HepG2 (cell line): Measurements from ENCODE around the gene CAMTA1. TPM values are rescaled to one million over a fixed set of nuclear protein-coding genes. Genes with fewer than 3 reads are reported as not detected.

ENCODE experiments used
- ATAC-seq: fragments of 200-7000 bp; cut with Tn5 transposase; 3 replicates; pipeline ENCODE4 v1.9.1; 2020; ENCODE audit warnings: mild to moderate bottlenecking, moderate library complexity
- BruUV-seq: library from RNA; stranded (reverse); fragments of 400-500 nt; replicated peaks from 2 replicates; lab custom pipeline; 2021; lab: Mats Ljungman, UMichigan
- CTCF ChIA-PET: fragments of 300-600 bp; formaldehyde crosslinking; extraction: SDS; loops from one replicate; lab custom pipeline; 2021; ENCODE audit warnings: low total read pairs, inconsistent platforms, low intra/inter-chr PET ratio; lab: Yijun Ruan, JAX
- POLR2A ChIA-PET: fragments of 350-600 bp; sonication (Branson Sonifier 250); formaldehyde crosslinking; loops from one replicate; lab custom pipeline; 2020; ENCODE audit warnings: antibody characterized with exemption, inconsistent platforms; lab: Yijun Ruan, JAX
- DNase-seq: peaks from one replicate; pipeline ENCODE4 v3.0.0-alpha.2; 2015; ENCODE audit warnings: low spot score
- FAIRE-seq: peaks from 3 replicates; lab custom pipeline; 2011; peaks lifted over from hg19 to GRCh38; lab: Jason Lieb, UNC
- H2AFZ ChIP-seq: one replicate; pipeline ENCODE4 v1.6.1; 2011; ENCODE audit warnings: low read length, inconsistent platforms
- H3K27ac ChIP-seq: fragments of 300-600 bp; 3 replicates; pipeline ENCODE4 v1.8.0; 2011; ENCODE audit warnings: mixed run types, mild to moderate bottlenecking, mixed read lengths, low read length, inconsistent platforms; ENCODE audit not compliant: insufficient read depth; ENCODE audit errors: extremely low read length
- H3K27me3 ChIP-seq, 2 experiments: fragments of 200-600 bp in 1 of 2; 2 replicates in 1 of 2; 3 replicates in 1 of 2; pipeline versions ENCODE4 v1.6.0 to v1.8.0; 2011; ENCODE audit warnings: low read length in 2 of 2, mild to moderate bottlenecking in 2 of 2, moderate library complexity in 2 of 2, inconsistent platforms in 1 of 2; ENCODE audit not compliant: insufficient read depth in 2 of 2, control insufficient read depth in 1 of 2
- H3K36me3 ChIP-seq, 2 experiments: fragments of 200-600 bp in 1 of 2; replicated peaks in 1 of 2; 2 replicates in 1 of 2; 3 replicates in 1 of 2; pipeline versions ENCODE4 v1.5.1 to v1.8.0; 2011; ENCODE audit warnings: low read length in 2 of 2, inconsistent platforms in 1 of 2; ENCODE audit not compliant: insufficient read depth in 2 of 2, control insufficient read depth in 1 of 2
- H3K4me1 ChIP-seq: 2 replicates; pipeline ENCODE4 v1.5.1; 2012; ENCODE audit warnings: low read length, inconsistent platforms; ENCODE audit not compliant: insufficient read depth
- H3K4me2 ChIP-seq: 2 replicates; pipeline ENCODE4 v1.6.0; 2011; ENCODE audit warnings: low read depth, low read length, inconsistent platforms
- H3K4me3 ChIP-seq, 3 experiments: fragments of 200-600 bp in 1 of 3; sonication (generic), shearing (Covaris generic) in 1 of 3; replicated peaks in 1 of 3; 2 replicates each; pipeline ENCODE4 v1.5.1; 2011 to 2016; ENCODE audit warnings: low read length in 3 of 3, inconsistent platforms in 2 of 3, low read depth in 2 of 3, mild to moderate bottlenecking in 2 of 3, control low read depth in 1 of 3, mixed read lengths in 1 of 3; ENCODE audit not compliant: insufficient read depth in 1 of 3
- H3K79me2 ChIP-seq: one replicate; pipeline ENCODE4 v1.6.1; 2011; ENCODE audit warnings: low read length, inconsistent platforms; ENCODE audit not compliant: insufficient read depth
- H3K9ac ChIP-seq: 2 replicates; pipeline ENCODE4 v1.6.0; 2011; ENCODE audit warnings: mild to moderate bottlenecking, low read depth, low read length, inconsistent platforms; ENCODE audit not compliant: insufficient read depth
- H3K9me3 ChIP-seq: 2 replicates; pipeline ENCODE4 v1.5.1; 2012; ENCODE audit warnings: mild to moderate bottlenecking, low read length
- H4K20me1 ChIP-seq: 2 replicates; pipeline ENCODE4 v1.6.0; 2011; ENCODE audit warnings: inconsistent platforms, mild to moderate bottlenecking, low read length, moderate library complexity; ENCODE audit not compliant: insufficient read depth
- GPN1 ChIP-seq: sonication (generic); formaldehyde crosslinking; IDR thresholded peaks from 2 replicates; pipeline ENCODE4 v1.5.1; 2020; ENCODE audit warnings: missing genetic modification reagents, borderline replicate concordance
- KLF6 ChIP-seq: IDR thresholded peaks from 2 replicates; pipeline ENCODE4 v1.8.0; 2016; ENCODE audit warnings: missing biosample characterization, missing genetic modification reagents
- NFE2L2 ChIP-seq: fragments of 150-350 bp; IDR thresholded peaks from 2 replicates; pipeline ENCODE4 v1.6.1; 2014; ENCODE audit warnings: low read length
- RARA ChIP-seq: IDR thresholded peaks from 2 replicates; pipeline ENCODE4 v1.6.1; 2016; ENCODE audit warnings: missing genetic modification reagents, missing compliant biosample characterization
- REXO4 ChIP-seq: sonication (generic); formaldehyde crosslinking; IDR thresholded peaks from 2 replicates; pipeline ENCODE4 v1.8.0; 2022; ENCODE audit warnings: missing genetic modification reagents, mild to moderate bottlenecking, borderline replicate concordance
- ZNF12 ChIP-seq: sonication (generic); formaldehyde crosslinking; IDR thresholded peaks from 2 replicates; pipeline ENCODE4 v1.5.0; 2020; ENCODE audit warnings: missing genetic modification reagents
- ZNF230 ChIP-seq: sonication (generic); formaldehyde crosslinking; IDR thresholded peaks from 2 replicates; pipeline ENCODE4 v1.4.0; 2020; ENCODE audit warnings: mild to moderate bottlenecking, missing genetic modification reagents
- ZNF616 ChIP-seq: sonication (generic); formaldehyde crosslinking; IDR thresholded peaks from 2 replicates; pipeline ENCODE4 v1.5.0; 2020; ENCODE audit warnings: low read depth, mild to moderate bottlenecking, missing genetic modification reagents
- WGBS: methylation state at CpG from one replicate; pipeline ENCODE4 v1.1.6; 2017; ENCODE audit warnings: low lambda C conversion rate; 5-methylcytosine and 5-hydroxymethylcytosine counted together
- in situ Hi-C: cut with HindIII; loops from 2 replicates; pipeline ENCODE4 v1.10.0; 2017; ENCODE audit warnings: low pct_unique_long_range_greater_than_20kb; ENCODE audit not compliant: extremely low pct_ligation_motif_present
- intact Hi-C: fragments of 100-400 bp; cut with micrococcal nuclease; formaldehyde crosslinking; loops from one replicate; pipeline ENCODE4 v1.10.0; 2022; ENCODE audit not compliant: unreplicated experiment
- polyA plus RNA-seq, 8 experiments: library from polyadenylated mRNA; depleted of rRNA in 3 of 8; stranded (reverse) in 7 of 8; unstranded in 1 of 8; fragments of >200 nt; fragmentation: Illumina TruSeq in 4 of 8; extraction: Trizol in 4 of 8; gene quantifications; 2 replicates each; pipeline versions ENCODE4 v1.2.1 to v1.2.3, GENCODE V29; 2011 to 2016; ENCODE audit warnings: low read depth in 4 of 8, missing spikeins in 1 of 8, mixed read lengths in 1 of 8; ENCODE audit not compliant: insufficient read depth in 1 of 8
- total RNA-seq, 5 experiments: library from RNA; depleted of rRNA; stranded (reverse); fragments of >200 nt; fragmentation: Illumina TruSeq; extraction: Trizol; gene quantifications; 2 replicates each; pipeline ENCODE4 v1.2.3, GENCODE V29; 2016; ENCODE audit warnings: low read depth in 1 of 5
- TF ChIP-seq, protein P1 (sequence below): sonication (generic); formaldehyde crosslinking; IDR thresholded peaks from 2 replicates; pipeline ENCODE4 v1.5.0; 2020; ENCODE audit warnings: mild to moderate bottlenecking, missing genetic modification reagents
- TF ChIP-seq, protein P2 (sequence below): sonication (generic); formaldehyde crosslinking; conservative IDR thresholded peaks from 2 replicates; pipeline ENCODE4 v1.4.0; 2020; ENCODE audit warnings: missing genetic modification reagents

Gene CAMTA1
- total and polyA plus RNA-seq, 2 of the 13 experiments (the other 11 are each of a cell fraction or from before 2014, with no cell fraction given): 25.0 to 36.4 TPM

DNA sequence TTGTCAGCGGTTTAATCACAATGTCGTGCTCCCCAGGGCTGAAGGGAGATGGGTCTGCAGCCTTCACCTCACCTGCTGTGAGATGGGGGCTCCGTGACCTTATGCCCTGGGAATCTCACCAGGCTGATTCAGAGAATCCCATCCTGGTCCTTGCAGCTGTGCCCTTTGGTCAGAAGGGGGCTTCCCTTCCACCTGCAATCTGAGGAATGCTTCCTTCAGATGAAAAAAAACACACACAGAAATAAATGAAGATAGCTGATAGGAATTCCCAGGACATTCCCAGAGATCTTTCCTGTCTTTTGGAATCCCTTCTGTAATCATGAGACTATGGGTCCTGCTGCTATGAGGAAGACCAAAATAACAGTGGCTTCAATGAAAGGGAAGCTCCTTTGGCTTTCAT lies 858.8 kb downstream of the CAMTA1 start:
- in situ Hi-C loops: loop anchor here (10.0 to 25.0 kb wide), 2 partner anchors 409 to 582 kb away; no protein-coding TSS in a partner anchor
- CTCF ChIA-PET: no interaction called here
- no peaks in the 10 kb centered on the region for H4K20me1 ChIP-seq
- no peak overlapping the region for H3K9ac ChIP-seq
- no TSS peak for BruUV-seq
- no peak for ATAC-seq
- no peaks in the 10 kb centered on the region for H3K36me3 ChIP-seq
- no peak for DNase-seq
- no peak overlapping the region for H3K4me2 ChIP-seq
- no peak overlapping the region for H3K27ac ChIP-seq
- H3K27me3 ChIP-seq: peaks cover 6 to 32% of the 10 kb centered on the region in 2 experiments
- WGBS: 0% methylated on average over 2 of the region's 3 CpGs
- TF ChIP-seq RARA (CRISPR knock-in tag) (no peak), KLF6 (CRISPR knock-in tag) (no peak), REXO4 (CRISPR knock-in tag) (no peak), ZNF230 (no peak), GPN1 (no peak)
- H3K4me1 ChIP-seq: no peaks in the 10 kb centered on the region
- no peaks in the 10 kb centered on the region for H3K79me2 ChIP-seq
- POLR2A ChIA-PET: interaction anchor here (1.2 kb wide), 1 partner anchor 82 kb away, joined by 3 read pairs; no protein-coding TSS in a partner anchor
- intact Hi-C loops: no loop called here
- FAIRE-seq: no peak
- H2AFZ ChIP-seq: no peak overlapping the region
- no peak overlapping the region for H3K4me3 ChIP-seq
- H3K9me3 ChIP-seq: no peaks in the 10 kb centered on the region

DNA sequence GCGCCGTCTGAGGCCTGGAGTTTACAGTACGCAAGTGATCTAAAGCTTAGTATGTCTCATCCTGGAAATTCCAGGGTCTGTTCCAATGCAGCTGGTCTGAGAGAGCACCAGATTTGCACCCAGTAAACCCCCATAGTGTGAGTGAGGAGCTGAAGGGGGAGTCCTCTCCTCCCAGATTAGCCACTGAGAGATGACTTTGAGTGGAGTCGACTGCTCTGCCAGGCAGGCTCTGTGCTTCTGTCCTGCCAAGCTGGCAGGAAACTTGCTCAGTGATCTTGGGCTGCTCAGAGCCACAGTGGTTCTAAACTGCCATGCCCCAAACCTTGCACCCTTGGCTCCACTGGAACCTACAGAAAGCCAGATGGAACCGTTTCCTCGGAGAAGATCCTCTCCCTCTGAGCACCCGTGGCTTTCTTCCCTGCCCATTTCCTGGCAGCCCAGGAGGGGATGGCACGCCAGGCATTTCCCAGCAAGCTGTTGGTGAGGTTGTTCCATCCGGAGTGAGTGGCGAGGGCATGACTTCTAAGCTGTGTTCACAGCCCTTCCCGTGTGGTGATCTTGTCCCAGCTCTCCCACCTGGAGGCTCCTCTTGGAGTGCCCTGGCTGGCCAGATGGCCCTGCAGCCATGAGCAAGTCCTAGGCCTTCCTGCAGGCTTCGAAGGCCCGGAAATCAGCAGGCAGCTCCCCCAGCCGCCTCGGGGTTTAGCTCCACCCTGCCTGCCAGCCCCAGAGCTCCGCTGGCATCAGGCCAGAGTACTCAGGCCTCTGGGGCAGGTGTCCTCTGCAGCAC lies 859.9 kb downstream of the CAMTA1 start:
- H3K9ac ChIP-seq: no peak overlapping the region
- H3K4me1 ChIP-seq: no peaks in the 10 kb centered on the region
- no TSS peak for BruUV-seq
- H3K27ac ChIP-seq: no peak overlapping the region
- WGBS: 39% methylated on average over 6 of the region's 16 CpGs
- no peaks in the 10 kb centered on the region for H3K79me2 ChIP-seq
- no peak overlapping the region for H3K4me2 ChIP-seq
- no peaks in the 10 kb centered on the region for H3K36me3 ChIP-seq
- no peak; the same call in 1 of the 3 replicates for ATAC-seq
- no peaks in the 10 kb centered on the region for H4K20me1 ChIP-seq
- peaks cover 6 to 33% of the 10 kb centered on the region in 2 experiments for H3K27me3 ChIP-seq
- no peak overlapping the region for H3K4me3 ChIP-seq
- no peaks in the 10 kb centered on the region for H3K9me3 ChIP-seq
- ChIA-PET CTCF (no interaction called here), POLR2A (interaction anchor here (1.2 kb wide), 1 partner anchor 81 kb away, joined by 3 read pairs; no protein-coding TSS in a partner anchor)
- in situ Hi-C loops: loop anchor here (5.0 to 25.0 kb wide), 3 partner anchors 193 to 583 kb away; no protein-coding TSS in a partner anchor
- H2AFZ ChIP-seq: no peak overlapping the region
- no peak for FAIRE-seq
- peak; percentile 15 for DNase-seq
- intact Hi-C loops: no loop called here
- TF ChIP-seq NFE2L2 (no peak), ZNF12 (CRISPR knock-in tag) (no peak), ZNF616 (CRISPR knock-in tag) (no peak)
- TF ChIP-seq, protein P1, sequence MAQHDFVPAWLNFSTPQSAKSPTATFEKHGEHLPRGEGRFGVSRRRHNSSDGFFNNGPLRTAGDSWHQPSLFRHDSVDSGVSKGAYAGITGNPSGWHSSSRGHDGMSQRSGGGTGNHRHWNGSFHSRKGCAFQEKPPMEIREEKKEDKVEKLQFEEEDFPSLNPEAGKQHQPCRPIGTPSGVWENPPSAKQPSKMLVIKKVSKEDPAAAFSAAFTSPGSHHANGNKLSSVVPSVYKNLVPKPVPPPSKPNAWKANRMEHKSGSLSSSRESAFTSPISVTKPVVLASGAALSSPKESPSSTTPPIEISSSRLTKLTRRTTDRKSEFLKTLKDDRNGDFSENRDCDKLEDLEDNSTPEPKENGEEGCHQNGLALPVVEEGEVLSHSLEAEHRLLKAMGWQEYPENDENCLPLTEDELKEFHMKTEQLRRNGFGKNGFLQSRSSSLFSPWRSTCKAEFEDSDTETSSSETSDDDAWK: no peak
- TF ChIP-seq, protein P2, sequence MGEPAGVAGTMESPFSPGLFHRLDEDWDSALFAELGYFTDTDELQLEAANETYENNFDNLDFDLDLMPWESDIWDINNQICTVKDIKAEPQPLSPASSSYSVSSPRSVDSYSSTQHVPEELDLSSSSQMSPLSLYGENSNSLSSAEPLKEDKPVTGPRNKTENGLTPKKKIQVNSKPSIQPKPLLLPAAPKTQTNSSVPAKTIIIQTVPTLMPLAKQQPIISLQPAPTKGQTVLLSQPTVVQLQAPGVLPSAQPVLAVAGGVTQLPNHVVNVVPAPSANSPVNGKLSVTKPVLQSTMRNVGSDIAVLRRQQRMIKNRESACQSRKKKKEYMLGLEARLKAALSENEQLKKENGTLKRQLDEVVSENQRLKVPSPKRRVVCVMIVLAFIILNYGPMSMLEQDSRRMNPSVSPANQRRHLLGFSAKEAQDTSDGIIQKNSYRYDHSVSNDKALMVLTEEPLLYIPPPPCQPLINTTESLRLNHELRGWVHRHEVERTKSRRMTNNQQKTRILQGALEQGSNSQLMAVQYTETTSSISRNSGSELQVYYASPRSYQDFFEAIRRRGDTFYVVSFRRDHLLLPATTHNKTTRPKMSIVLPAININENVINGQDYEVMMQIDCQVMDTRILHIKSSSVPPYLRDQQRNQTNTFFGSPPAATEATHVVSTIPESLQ: no peak
